Measurements from ENCODE around the gene BIRC3.
"Not testable (repeated sequence)": the region's sequence is repeated elsewhere in the genome, so short reads cannot be mapped to it uniquely, and the experiment has no call there.

The BIRC3 gene

DNA sequence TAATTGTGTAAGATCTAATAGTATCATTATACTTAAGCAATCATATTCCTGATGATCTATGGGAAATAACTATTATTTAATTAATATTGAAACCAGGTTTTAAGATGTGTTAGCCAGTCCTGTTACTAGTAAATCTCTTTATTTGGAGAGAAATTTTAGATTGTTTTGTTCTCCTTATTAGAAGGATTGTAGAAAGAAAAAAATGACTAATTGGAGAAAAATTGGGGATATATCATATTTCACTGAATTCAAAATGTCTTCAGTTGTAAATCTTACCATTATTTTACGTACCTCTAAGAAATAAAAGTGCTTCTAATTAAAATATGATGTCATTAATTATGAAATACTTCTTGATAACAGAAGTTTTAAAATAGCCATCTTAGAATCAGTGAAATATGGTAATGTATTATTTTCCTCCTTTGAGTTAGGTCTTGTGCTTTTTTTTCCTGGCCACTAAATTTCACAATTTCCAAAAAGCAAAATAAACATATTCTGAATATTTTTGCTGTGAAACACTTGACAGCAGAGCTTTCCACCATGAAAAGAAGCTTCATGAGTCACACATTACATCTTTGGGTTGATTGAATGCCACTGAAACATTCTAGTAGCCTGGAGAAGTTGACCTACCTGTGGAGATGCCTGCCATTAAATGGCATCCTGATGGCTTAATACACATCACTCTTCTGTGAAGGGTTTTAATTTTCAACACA lies 6.4 kb downstream of the BIRC3 start:
- no peak for DNase-seq

DNA sequence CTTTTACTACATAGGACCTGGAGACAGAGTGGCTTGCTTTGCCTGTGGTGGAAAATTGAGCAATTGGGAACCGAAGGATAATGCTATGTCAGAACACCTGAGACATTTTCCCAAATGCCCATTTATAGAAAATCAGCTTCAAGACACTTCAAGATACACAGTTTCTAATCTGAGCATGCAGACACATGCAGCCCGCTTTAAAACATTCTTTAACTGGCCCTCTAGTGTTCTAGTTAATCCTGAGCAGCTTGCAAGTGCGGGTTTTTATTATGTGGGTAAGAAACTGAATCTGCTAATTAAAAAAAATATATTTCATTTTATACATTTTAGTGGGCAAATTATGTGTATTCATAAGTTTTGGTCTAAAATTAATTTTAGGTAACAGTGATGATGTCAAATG lies 7.8 kb downstream of the BIRC3 start:
- no peak for DNase-seq

DNA sequence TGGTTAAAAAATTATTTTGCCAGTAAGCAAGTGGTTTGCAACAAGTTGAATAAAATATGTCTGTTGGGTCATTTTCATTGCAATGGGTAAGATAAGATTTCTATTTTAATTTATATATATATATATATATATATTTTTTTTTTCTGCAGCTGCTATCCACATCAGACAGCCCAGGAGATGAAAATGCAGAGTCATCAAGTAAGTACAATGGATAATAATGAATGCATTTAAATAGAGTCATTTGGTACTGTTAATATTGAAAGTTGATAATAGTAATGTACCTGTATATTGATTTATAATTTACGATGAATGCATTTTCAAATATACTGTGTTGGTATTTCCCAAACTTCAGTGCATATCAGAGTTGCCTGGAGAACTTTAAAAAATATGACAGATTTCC lies 11.5 kb downstream of the BIRC3 start:
- DNase-seq = no peak

DNA sequence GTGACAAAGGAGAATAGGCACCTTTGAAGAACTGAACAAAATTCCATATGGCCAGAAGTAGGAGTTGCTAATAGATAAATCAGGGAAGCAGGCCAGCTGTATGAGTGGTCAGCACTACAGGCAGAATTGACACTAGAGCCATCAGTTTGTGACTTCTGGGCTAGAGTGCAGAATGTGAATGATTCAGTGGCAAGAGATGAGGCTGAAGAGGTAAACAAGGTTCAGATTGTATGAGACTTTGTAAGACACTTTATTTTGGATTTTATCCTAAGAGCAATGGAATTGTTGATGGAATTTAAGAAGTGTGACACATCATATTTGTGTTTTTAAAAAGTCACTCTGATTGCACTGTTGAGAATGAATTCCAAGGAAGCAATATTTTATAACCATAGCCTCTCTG lies 12.9 kb downstream of the BIRC3 start:
- no peak for DNase-seq

DNA sequence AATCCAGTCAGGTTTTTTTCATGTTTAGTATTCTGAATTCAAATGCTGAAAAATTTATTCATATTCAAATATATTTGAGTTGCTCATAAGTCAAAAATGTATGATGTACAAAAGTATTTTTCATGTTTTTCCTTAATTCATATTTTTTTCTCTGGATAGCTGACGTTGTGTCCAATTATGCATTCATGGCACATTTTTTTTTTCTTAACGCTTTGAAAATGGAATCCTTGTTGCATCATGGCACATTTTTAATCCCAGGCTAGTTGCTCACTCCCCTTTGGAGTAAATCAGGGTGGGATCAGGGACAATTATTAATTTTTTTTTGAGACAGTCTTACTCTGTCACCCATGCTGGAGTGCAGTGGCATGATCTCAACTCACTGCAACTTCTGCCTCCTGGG lies 14.1 kb downstream of the BIRC3 start:
- DNase-seq = no peak

DNA sequence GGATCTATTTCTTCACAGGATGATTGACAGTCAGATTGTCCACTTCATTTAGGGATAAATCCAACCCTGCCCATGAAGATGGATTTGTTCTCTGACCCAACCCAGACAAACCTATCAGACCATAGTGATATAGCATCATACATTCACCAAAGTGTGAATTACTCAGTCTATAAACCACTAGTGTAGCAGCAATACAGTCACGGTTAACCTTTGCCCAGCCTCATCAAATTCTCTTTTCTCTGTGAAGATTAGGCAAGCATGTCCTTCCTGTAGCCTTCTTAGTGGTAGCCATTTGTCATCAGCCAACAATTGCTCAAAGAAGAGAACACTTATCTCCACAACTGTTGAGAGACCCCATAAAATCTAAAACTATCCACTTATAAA lies 15.3 kb downstream of the BIRC3 start:
- DNase-seq = no peak

DNA sequence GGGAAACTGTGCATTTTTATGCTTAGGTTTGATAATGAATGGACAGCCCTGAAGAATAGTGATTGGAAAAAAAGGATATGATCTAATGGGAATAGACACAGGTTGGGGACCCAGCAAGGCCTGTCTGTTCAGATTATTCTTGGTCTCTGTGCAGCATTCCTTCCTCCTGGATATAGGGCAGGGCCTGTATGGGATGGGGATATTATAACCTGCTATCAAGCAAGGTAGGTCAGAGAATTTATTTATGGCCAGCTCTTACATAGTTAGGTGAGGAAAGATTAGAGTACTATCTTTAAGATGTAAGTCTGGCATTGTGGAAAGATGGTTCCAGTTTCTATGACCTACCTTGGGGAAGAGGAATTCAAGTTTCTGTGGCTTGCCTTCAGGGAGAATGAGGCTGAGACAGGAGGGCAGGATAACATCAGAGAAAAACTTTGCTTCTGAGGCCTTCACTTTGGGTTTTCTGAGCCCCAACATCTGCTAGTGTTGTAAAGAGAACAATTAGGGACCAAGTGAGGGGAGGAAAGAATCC lies 21.3 kb downstream of the BIRC3 start:
- DNase-seq = no peak

DNA sequence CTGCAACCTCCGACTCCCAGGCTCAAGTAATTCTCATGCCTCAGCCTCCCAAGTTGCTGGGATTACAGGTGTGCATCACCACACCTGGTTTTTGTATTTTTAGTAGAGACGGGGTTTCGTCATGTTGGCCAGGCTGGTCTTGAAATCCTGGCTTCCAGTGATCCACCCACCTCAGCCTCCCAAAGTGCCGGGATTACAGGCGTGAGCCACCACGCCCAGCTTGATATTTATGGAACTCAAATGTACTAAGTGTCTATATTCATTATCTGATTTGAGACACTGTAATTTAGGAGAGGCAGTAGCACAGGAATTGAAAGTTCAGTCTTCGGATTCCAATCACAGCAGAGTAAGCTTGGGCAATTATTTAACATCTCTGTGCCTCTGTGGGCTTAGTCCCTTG lies 24.0 kb downstream of the BIRC3 start:
- DNase-seq = not testable (repeated sequence)

DNA sequence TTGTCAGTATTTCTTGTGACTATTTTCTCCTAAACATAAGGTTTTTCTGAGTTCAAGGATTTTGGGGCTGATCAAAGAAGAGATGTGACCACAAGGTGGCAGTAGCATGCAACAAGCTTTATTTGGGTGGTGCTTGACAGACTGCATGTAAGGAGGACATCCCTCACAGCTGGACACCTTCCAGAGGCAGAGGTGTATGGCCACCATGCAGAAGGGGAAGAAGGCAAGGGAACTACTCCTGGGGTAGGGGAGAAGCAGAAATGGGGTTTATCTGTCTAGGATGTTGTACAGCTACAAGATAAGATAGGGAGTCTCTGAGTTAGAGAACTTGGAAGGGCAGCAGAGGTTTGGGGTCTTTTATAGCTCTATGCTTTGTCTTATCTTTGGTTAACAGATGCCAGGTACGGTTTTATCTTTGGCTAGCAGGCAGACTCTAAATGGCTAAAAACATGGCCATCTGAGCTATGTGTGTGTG lies 24.6 kb downstream of the BIRC3 start:
- DNase-seq = peak in 42 of 56 donors; percentile 7 to 80 (median 38)

DNA sequence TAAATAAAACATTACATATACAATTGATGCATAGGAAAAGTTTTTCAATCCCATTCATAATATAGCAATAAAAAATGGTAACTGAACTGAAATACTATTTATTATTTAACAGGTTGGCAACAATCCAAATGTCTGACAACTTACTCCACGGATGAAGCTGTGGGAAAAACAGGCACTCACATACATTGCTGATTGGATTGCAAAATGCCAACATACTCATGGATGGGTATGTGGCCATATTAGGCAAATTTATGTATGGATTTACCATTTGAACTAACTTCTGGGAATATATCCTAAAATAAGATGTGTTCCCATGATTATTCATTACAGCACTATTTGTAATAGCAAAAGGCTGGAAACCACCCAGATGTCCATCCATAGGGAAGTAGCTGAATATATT lies 26.5 kb downstream of the BIRC3 start:
- DNase-seq = no peak

DNA sequence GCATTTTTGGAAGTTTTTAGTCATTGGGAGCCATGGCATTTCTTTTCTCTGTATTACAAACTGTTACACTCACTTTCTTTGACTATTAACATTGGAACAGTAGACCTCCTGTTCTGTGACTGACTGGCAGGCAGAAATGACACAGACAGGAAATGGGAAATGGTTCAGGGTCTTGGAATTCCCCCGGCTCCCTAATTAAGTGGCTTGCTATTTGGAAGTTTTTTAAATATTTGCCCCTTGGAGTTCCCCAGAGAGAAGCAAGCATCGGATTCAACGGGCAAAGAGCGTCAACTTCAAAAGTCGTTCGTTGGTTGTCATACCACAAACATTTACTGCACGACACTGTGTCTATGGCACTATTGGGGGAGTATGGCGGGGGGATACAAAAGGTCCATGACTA lies 28.6 kb downstream of the BIRC3 start:
- peak in 1 of 56 donors; percentile 3 for DNase-seq

DNA sequence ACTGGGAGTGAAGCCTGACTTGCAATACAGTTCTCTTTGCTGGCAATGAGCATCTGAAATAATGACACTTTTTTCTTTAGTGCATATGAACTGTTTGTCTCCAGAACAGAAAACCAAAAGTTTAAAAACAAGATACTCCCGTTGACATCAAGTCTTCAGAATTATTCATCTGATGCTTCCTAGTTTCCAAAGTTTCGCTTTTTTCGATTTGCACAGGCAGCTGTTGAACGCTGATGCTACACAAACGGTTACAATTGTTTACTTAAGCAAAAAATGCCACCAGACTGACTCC lies 29.1 kb downstream of the BIRC3 start:
- DNase-seq = no peak

DNA sequence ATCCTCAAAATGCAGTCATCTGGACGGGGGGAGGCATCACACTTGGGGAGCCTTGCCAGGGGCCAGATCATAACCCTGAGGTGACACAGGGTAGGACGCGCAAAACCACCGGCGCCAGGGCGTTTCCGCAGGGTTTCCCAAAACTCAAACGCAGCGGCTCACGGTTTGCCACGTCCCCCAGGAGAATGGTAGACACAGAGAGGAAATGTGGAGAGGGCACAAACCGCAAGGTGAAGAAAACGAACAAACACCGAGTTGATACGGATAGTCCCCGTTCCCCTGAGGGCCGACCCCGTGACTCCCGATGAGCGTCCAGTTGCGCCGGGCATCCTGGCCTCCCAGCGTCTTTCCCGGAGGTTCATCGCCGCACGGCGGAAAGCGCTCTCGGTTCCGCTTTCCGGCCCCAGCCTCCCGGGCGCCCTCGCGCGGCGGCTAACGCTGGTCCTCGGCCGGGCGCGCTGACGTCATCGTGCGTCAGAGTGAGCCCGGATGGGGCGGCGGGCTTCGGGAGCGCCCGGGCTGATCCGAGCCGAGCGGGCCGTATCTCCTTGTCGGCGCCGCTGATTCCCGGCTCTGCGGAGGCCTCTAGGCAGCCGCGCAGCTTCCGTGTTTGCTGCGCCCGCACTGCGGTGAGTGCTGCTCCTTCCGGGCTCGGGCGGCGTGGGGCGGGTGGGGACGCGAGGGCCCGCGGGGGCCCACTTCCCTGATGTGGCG lies 29.6 kb downstream of the BIRC3 start, which contains the start of gene BIRC2:
Gene BIRC2 (plus strand): TSS at position 467 of the 714 bp plus-strand sequence. CDS start 2,641 bp downstream, outside the sequence.
- peak in 55 of 56 donors; percentile 52 to 98 (median 89) for DNase-seq

DNA sequence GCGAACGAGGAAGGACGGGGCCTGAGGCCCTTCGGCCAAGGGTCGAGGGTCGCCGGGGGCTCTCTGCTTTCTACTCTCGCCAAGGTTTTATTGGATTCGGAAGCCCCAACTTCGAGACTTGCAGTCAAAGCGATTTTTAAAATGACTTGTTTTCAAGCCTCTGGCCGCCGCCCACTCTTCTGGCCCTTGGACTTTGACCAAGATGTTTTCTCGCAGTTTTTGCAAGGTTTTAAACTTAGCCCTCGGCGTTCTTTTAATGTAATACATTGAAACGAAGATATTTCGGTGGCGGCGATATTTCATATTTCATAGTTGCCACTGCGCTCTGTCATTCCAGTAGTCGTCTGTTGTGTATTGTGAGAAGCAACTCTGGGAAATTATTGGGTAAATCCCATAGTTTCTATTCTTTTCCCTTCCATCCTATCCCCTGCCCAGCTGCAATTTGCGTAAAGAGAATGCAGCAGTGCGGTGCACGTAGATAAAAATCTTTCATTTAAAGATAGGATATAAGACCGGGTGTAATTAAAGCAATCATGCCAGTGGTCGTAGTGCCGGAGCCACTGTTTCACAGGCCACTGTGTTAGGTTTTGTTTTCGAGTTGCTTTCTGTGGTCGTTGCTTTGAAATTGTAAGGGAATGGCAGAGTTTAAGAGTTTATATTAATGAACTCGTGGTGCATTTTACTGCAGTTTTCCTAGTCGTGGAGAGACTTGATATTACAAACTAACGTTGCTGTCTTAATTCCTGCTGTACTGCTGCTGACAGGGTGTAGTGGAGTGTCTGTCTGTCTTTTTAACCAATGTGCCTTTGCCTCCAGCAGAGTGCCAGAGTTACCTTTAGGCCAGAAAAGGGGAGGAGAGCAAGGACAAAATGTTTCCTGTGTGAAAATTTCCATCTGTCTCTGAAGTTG lies 30.4 kb downstream of the BIRC3 start:
- DNase-seq = peak in 13 of 56 donors; percentile 7 to 81 (median 57)

DNA sequence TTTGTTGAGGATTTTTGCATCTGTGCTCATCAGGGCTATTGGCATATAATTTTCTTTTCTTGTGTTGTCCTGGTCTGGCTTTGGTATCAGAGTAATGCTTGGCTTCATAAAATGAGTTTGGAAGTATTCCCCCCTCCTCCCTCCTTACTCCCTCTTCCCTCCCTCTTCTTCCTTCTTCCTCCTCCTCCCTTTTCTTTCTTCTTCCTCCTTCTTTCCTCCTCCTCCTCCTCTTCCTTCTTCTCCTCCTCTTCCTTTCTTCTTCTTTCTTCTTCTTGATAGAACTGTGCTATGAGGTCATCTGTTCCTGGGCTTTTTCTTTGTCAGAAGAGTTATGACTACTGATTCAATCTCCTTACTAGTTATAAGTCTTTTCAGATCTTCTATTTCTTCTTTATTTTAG lies 39.8 kb downstream of the BIRC3 start:
- no peak for DNase-seq

DNA sequence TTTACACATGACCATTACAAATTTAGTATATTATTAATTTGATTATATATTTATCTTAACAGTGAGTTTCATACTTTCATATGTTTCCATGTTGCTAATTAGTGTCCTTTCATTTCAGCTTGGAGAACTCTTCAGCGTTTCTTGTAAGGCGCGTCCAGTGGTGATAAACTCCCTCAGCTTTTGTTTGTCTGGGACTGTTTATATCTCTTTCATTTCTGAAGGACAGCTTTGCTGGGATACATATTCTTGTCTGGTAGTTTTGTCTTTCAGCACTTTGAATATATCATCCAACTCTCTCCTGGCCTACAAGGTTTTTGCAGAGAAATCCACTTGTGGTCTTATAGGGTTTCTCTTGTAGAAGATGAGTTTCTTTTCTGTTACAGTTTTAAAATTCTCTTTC lies 42.1 kb downstream of the BIRC3 start:
- no peak for DNase-seq

DNA sequence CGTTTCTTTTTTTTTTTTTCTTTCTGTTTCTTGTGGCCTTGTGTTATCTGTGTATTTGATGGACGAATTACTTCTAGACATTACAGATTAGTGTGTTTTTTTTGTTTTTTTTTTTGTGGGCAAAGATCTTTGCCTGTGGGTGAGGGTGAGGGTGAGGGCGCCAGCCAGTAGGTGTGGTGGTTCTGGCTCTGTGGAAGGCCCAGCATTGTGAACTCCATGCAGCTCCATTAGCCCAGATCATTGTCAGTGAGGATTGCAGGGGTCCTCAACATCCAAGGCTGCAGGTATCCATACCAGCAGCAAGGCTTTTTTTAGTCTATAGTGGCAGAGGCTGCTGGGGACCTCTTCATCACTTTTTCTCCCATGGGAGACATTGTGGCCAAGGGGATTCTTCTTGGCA lies 43.4 kb downstream of the BIRC3 start:
- DNase-seq = no peak

DNA sequence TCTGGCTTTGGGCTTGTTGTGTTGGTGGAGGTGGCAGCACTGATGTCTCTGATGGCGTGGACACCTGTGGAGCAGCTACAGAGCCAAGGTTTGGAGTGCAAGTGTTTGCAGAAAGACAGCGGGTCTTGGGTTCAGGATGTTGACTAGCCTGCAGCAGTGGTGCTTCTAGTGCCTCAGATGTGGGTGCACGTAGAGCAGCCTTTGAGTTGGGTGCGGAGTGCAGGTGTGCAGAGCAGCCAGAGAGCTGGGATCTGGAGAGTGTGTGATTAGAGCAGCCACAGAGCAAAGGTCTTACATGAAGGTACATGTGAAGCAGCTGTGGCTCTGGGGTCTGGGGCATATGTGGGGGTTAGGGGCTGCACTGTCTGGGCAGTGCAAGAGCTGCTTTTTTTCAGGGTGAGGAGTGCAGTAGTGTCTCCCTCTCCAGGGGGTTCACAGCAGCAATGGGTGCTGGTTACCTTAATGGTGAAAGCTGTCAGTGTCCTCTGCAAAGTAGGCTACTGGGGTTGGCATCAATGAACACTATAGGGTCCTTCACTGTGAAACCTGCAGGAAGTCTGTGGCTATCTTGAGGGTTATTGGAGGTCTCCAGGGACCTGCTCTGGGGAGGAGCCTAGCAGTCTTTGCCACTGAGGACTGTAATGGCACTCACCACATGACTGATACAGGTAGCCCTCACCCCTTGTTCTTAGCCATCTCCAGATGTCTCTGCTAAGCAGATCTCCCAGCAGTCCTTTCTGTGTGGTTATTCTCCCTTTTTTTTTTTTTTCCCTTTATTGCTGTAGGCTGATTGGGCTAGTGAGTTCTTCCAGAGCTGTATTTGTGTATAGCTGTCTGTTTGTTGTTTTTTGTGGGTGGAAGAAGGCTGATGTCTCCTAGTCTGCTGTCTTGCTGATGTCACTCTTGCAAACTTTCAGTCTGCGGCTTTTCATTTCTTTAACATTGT lies 44.1 kb downstream of the BIRC3 start:
- DNase-seq = no peak

DNA sequence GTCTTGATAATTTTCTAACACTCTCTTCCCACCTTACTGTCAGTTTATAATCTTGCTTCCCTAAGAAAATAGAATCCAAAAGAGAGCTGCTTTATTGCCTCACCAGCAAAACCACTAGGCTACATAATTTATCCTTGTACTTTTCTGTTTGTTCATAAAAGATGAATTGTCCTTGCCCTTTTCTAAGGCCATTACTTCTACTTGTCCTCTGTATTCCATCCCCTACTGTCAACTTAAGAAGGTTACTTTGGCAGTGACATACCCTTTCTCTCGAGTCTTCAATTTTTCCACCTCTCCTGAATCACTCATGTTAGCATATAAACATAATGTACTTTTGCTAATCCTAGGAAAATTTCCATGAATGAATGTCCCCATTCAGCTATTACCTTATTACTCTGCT lies 47.7 kb downstream of the BIRC3 start:
- no peak for DNase-seq

DNA sequence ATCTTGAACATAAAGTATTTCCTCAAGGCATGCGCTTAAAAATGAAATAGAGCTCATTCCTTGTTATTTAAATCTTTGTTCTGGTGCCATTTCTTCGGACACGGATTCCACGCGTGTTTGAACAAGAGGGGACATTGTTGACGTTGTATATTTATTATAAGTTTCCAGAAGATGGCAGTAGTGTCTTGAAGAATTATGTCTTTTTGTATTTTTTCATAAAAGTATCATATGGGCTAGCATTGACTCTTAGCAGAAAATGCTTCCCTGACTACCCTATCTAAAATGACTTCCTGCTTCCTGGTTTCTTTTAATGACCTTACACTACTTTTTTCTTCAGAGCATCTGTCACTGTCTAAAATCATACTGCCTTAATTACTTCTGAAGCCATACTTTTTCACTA lies 50.1 kb downstream of the BIRC3 start:
- DNase-seq = no peak

DNA sequence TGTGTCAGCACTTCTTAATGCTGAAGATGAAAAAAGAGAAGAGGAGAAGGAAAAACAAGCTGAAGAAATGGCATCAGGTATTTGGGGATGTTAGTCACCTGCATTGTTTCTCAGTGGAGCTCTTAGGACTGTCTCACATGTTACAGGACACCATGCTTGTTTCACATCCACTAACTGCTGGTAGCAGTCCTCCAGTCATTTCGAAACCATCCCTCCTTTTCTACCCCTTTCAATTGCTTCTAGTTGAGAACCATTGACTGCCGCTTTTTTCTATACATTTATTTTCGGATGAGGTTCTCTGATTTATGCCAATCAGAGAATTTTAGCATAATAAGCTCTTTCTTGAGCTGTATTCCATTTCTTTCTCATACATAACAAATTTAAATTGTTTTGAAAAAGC lies 51.2 kb downstream of the BIRC3 start:
- DNase-seq = no peak

Measured in nucleus accumbens (tissue), 56 donors.